HG02981 (cell line): ENCODE results near the gene FTSJ1.

ENCODE experiments used
- ATAC-seq: cut with Tn5 transposase; IDR thresholded peaks from one replicate; pipeline ENCODE4 v1.9.1; 2021; ENCODE audit warnings: mild to moderate bottlenecking, moderate library complexity; ENCODE audit not compliant: unreplicated experiment

FTSJ1 gene

DNA sequence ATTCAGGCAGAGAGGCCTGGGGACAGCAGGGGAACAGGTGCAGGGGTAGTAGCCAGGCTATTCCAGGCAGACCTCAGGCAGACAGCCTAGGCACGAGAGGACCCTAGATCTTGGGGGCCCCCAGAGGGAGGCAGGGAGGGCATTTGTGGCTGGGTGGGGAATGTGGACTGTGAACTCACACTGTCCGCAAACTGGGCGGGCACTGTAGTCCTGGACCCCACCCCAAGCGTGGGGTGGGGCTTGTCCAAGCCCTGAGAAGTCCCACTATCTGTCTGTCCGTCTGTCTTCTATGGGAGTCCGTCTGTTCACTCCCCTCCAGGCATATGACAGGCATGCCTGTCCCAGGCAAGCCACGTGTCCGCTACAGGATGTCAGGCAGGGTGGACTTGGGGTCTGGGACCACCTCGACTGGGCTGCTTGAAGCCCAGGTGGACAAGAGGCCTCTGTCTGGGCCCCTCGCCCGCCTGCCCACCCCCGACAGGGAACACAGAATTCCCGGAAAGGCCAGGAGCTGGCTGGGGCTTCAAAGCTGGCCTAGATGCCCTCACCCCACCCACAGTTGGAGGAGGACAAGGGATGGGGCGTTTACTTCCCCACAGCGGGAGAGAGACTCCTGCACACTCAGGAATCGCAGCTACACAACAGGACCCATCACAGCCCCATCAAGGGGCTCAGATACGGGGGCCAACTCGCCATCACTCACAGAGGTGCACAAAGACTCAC lies 5.7 kb upstream of the FTSJ1 start, which contains the start of gene SLC38A5:
Gene SLC38A5 (minus strand): TSS at position 151 of the 723 bp plus-strand sequence. CDS start 2,336 bp downstream, outside the sequence.
- ATAC-seq = no peak

DNA sequence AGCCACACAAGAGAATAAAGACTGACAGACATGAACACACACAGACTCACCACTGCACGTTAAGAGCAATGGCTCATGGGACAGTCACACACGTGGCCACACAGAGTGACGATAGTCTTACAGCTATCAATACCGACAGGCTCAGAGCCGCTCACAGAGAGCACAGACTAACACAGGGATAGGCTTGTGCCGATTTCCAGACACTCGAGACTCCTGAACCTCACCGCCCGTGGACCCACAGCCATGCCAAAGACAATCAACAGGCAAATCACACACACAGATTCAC lies 5.2 kb upstream of the FTSJ1 start:
- ATAC-seq = no peak

DNA sequence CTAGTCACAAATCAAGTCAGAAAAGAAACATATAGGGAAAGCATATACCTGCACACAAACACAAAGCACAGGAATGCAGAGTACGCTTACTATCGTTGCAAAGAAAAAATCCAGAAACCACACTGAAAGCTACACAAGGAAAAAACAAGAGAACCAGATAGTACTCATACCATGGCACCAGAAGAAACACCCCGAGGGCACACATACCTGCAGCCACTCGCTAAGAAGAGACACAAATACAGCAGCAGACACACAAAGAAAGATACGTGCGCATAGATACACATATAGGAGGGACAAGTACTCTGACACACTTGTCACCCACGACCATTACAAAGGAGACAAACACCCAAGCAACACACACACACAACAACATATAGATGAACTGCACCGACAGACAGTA lies 4.5 kb upstream of the FTSJ1 start:
- ATAC-seq = no peak

DNA sequence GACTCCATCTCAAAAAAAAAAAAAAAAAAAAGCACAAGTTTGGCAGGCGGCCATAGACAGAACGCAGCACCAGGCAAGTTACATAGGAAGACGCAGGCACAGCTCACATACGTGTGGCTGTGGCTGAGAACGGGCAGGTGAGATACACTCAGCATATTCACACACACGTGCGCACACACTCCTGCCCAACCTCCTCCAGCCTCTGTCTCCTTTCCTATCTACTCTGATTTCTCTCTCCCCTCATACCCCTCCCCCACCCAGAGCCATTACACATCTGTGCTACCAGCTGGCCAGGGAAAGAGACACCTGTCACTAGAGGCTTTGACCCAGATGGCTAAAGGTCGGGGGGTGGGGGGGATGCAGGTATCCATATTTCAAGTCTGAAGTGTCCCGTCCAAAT lies 3.8 kb upstream of the FTSJ1 start:
- no peak for ATAC-seq

DNA sequence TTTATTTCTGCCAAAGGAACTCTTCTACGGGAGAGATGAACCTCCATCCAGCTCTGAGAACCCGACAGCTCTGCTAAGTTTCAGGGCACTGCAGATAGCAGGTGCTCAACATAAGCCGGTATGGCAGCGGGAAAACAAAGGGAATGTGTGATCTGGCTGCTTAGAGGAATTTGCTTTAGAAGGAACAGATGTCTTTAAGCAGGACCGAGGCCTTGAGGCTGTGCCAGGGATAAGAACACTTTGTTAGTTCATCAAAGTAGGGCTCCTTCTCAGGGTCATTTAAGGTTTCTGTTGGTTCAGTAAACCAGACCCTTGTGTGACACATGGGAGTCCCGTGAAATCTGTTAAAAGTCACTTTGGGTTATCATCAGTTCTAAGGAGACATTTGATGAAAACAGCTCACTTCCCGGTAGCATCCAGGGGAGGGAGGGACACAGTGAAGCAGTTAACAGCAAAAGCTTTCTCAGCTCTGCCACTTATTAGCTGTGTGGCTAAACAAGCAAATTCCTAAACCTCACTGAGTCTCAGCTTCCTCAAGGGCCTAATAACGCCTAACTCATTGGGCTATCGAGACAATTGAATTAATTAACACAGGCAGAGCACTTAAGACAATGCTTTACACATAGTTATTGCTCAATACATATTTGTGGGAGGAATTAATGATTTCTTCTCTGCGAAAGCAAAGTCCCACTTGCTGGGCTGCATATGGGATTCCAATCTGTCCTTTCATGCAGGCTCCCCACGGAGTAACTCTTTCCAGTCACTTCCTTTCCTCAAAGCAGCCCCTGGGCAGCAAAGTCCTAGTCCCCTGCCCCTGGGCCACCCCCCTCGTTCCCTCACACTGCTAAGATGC lies 2.9 kb upstream of the FTSJ1 start:
- ATAC-seq = no peak

DNA sequence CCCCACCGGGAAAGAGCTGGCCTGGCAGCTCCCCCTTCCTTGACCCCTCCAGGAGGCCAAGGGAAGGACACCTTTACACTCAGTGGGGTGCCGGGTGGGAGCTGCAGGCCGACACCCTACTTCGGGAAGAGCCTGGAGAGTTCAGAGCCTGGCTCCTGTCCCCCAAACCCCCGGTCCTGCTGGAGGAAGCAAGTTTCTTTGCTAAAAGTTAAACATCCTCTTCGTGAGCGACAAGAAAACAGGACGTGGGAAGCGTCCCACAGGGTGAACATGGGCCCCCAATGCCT lies 2.4 kb upstream of the FTSJ1 start:
- ATAC-seq = no peak

DNA sequence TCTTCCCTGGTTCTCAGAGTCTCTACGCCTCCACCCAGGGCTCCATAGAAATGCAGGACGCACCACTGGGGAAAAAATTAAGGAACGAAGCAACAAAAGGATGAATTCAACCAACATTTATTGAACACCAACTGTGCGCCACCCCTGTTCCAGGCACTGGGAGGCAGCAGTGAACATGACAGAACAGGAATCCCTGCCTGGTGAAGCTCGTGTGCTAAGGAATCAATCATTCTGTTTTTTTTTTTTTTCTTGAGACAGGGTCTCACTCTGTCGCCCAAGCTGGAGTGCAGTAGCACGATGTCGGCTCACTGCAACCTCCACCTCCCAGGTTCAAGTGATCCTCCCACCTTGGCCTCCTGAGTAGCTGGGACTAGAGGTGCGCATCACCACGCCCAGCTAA lies 1.9 kb upstream of the FTSJ1 start:
- no peak for ATAC-seq

DNA sequence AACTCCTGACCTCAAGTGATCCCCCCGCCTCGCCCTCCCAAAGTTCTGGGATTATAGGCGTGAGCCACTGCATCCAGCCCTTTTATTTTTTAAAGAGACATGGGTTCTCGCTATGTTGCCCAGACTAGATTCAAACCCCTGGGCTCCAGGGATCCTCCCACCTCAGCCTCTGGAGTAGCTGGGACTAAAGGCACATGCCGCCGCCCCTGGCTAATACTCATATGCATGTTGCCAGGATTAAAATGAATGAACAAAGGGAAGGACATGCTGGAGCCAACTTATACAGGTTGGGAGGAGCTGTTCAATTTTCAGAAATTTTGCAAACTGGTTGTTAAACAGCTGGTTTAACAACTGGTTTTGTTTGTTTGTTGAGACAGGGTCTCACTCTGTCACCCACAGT lies 1.4 kb upstream of the FTSJ1 start:
- no peak for ATAC-seq

DNA sequence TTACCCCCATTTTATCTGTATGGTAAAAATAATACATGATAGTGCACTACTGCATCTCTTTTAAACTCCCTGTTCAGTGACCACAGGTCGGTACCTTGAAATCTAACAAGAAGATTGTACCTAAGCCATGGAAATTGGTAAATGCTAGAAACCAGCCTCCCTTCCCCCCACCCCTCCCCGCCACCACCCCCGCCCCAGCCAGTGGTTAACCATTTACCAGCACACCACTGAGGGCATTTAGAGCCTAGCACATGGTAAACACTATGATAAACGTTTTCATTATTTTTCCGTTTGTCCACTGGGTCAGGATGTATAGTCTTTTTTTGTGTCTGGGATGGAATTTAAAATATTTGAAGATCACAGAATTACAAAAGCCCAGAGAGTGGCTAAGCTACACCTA lies 703 bp upstream of the FTSJ1 start:
- no peak for ATAC-seq

DNA sequence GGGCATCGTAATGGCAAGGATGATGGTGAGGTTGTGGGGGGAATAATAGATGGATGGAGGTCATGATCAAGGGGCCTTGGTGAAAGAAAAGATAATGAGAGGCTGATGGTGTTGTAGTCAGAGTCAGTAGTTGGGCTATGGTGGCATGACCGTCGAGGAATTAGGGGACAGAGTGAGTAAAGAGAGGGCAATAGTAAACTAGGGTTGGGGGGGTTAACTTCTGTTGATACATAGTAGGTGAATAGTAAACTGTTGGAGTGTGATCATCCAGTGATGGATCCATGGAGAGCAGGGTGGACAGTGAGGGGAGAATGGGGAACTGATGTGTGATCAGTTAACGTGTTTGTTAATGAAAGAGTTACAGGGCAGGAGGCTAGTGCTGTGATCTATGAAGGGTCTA lies 920 bp downstream of the FTSJ1 start:
- ATAC-seq = no peak

DNA sequence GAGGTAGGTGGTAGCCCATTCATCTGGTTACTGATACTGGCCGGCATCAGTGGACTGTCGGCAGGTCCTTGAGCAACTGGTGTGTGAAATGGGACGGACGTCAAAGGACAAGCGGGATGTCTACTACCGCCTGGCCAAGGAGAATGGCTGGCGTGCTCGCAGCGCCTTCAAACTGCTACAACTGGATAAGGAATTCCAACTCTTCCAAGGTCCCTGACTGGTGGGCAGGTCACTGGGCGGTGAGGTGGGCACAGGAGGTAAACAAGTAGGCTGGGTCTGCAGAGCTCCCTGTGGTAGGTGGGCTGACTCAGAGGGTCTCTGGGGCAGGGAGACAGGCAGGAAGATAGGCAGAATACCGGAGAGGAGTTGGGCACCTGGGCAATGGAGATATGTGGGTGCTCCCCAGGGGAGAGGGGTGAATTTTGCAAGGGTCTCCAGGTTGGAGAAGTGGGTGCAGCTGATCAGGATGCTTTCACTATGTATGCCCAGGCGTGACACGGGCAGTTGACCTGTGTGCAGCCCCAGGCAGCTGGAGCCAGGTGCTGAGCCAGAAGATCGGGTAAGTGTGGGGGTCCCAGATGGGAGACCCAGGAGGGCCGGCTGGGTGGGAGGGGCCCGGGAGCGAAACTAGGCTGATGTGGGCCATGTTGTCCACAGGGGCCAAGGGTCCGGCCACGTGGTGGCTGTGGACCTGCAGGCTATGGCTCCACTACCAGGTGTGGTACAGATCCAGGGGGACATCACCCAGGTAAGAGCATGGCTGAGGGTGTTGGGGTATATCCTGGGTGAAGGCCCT lies 2.2 kb downstream of the FTSJ1 start:
- no peak for ATAC-seq

DNA sequence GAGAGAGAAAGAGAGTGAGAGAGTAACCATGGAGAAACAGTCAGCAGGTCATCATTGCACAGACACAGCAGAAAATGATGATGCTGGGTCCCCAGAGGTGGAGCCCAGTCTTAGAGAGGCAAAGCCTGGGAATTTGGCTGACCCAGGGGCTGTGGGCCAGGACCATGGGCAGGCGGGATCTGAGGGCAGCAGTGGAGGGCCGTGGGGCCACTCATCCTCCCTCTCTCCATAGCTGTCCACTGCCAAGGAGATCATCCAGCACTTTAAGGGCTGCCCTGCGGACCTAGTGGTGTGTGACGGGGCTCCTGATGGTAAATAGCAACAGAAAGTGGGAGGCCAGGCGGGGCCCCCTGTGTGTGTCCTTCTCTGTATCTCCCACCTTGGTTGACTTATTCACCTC lies 2.8 kb downstream of the FTSJ1 start:
- ATAC-seq = no peak

DNA sequence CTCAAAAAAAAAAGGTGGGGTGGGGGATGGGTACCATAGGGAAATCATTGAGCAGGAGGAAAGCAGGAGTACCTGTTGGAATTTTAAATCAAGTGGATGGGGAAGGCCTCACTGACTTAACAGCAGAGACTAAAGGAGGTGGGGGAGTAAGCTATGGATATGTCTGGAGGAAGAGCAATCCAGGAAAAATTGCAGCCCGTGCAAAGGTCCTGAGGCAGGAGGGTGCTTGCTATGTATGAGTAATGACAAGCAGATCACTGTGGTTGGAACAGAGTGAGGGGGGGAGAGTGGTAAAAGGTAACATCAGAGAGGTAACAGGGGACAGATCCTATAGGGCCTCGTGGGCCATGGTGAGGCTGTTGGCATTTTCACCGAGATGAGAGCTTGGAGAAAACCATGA lies 4.1 kb downstream of the FTSJ1 start:
- ATAC-seq = no peak

DNA sequence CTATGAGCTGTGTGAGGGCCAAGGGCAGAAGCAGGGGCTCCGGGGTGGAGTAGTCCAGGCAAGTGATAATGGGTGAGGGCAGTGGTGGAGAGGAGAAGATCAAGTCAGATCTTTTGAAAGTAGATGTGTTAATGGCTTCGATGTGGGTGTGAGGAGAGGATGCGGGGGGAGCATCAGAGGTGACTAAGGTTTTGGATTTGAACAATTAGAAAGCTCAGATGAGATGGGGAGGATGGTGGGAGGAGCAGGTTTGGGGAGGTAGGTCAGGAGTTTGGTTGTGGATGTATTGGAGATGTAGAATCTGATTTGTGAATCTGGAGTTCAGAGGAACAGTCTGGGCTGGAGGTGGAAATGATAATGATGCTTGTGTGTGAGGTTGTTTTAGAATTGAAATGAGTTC lies 4.6 kb downstream of the FTSJ1 start:
- no peak for ATAC-seq

DNA sequence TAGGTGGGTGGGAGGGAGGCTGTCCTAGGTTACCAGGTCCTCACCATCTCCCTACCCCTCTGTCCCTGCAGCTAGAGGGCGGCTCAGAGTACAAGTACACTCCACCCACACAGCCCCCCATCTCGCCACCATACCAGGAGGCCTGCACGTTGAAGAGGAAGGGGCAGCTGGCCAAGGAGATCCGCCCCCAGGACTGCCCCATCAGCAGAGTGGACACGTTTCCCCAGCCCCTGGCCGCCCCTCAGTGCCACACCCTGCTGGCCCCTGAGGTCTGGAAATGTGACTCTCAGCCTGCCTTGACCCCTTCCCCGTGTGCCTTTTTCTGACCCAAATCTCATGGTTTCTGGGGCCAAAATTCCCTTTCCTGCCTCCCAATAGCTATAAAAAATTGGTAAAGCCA lies 6.5 kb downstream of the FTSJ1 start:
- ATAC-seq = no peak

DNA sequence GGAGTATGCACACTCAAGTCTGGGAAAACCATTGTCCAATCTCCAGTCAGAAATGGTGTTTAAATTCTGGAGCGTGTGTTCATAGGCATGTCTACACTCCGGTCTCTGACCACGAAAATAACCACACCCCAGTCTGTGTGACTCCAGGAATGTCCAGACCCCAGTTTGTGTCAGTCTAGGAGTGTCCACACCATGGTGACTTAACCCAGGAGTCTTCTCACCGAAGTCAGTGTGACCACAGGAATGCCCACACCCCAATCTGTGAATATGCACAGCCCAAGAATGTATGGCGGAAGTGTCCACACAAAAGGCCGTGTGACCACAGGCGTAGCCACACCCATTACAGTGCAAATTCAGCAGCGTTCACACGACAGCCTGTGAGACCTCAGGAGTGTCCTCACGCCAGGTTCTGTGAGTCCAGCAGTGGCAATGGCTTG lies 11.4 kb downstream of the FTSJ1 start:
- ATAC-seq = no peak

DNA sequence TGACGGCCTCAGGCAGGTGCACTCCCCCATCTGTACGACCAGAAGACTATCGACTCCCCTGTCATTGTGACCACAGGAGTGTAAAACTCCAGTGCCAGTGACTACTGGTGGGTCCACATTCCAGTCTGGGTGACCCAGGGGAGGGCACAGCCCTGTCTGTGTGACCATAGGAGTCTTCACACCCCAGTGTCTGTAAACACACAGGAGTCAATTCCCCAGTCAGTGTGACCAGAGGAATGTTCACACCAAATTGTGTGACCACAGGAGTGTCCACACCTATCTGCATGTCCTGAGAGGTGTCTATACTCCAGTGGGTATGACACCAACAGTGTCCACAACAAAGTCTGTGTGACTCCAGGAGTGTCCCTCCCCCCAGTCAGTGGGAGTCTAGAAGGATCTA lies 12.0 kb downstream of the FTSJ1 start:
- ATAC-seq = no peak

DNA sequence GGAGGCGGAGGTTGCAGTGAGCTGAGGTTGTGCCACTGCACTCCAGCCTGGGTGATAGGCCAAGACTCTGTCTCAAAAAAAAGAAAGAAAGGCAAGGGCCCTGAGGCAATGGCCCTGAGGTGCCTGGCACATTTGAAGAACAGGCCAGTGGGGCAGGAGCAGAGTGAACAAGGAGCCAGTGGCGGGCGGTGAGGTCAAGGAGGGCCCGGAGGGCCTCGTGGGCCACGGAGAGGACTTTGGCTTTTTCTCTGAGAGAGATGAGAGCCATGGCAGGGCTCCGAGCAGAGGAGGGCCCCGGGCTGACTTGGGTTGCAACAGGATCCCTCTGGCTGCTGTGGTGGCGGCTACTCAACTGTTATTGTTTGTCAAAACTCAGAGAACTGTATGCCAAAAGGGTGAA lies 13.3 kb downstream of the FTSJ1 start:
- ATAC-seq = no peak

DNA sequence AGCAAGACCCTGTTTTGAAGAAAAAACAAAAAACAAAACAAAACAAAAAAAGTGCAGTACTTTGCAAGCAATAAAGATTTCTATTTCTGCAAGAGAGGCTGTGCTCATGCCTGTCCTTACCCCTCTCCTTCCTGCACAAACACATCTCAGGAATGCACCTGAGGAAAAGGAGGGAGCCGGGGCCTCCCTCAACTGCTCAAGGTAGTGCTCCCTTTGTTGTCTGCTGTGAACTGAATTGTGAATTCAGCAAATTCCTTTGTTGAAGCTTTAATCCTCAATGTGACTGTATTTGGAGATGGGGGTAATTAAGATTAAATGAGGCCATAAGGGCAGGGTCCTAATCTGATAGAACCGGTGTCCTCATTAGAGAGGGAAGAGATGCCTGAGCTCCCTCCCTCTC lies 13.9 kb downstream of the FTSJ1 start:
- no peak for ATAC-seq

DNA sequence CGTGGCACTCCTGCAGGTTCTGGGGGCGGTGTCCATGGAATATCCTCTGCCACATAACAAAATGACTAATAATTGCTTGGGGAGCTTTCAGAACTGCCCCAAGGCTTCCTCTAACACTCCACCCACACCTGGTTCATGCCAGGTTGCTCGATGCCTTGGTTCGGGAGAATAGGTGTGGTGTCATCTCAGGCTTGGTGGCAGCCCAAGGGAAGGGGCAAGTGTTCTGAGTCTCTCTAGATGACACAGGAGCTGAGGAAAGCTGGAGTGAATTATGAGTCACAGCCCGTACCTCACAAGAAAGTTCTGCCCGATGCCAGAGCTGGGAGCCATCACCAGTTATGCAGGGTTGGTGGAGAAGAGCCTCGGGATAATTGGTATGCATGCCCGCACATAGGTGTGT lies 14.7 kb downstream of the FTSJ1 start:
- ATAC-seq = no peak

DNA sequence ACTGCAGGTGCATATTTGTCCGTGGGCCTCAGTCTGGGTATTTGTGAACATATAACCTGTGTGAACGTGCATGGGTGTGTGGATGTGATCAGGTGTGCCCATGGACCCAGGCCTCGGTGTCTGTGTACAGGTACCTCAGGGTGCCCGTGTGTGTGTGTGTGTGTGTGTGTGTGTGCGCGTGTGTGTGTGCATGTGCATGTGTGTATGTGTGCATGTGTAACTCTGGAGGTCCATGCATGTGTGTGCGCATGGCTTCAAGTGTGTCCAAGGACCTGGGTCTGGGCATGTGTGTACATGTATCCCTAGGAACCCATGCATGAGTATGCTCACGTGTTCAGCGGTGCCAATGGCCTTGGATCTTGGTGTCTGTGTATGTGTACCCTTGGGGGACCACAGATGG lies 15.8 kb downstream of the FTSJ1 start:
- no peak for ATAC-seq

DNA sequence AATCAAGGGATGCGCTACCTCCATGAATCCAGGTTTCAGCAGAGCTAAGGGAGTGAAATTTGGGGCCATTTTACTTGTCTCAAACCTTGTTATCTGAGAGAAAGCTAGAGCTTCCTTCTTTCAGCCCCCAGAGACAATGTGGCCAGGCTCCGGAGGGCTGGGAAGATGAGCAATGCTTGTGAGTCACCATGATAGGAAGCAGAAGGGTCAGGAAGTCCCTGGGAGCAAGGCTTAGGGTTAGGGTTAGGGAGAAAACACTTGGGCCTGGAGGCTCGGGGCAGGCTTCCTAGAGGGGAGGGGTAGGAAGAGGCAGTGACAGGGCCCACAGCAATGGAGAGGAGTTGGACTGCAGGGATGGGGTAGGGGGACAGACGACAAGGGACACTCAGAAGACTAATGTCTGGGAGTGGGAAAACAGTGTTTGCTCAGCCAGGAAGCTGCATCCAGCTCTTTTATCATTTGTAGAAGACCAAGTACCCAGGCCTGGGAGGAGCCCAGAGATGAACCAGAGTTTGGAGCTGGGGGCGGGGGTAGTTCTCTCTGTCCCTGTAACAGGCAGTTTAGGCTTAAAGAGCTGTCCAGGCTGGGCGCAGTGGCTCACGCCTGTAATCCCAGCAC lies 16.4 kb downstream of the FTSJ1 start:
- no peak for ATAC-seq
